Psoas muscle (tissue), 8 donors: ENCODE results near the gene TOMM6. TPM values are rescaled to one million over a fixed set of nuclear protein-coding genes. Genes with fewer than 3 reads are reported as not detected.

ENCODE experiments used
- ATAC-seq, 4 donors: fragments of 200-7000 bp; cut with Tn5 transposase; one replicate each; pipeline ENCODE4 v1.9.1; 2020; ENCODE audit warnings: moderate library complexity in 3 of 4, mild to moderate bottlenecking in 2 of 4
- DNase-seq, 2 donors: peaks; one replicate each; pipeline ENCODE4 v3.0.0-alpha.2; 2020
- H3K27ac ChIP-seq: fragments of 200-600 bp; one replicate; pipeline ENCODE4 v1.8.0; 2022
- H3K27me3 ChIP-seq, 3 donors: fragments of 200-600 bp in 1 of 3; one replicate each; pipeline versions ENCODE4 v1.6.1 to v1.8.0; 2013 to 2022; ENCODE audit warnings: low read length in 2 of 3, mild to moderate bottlenecking in 2 of 3, moderate library complexity in 1 of 3; ENCODE audit not compliant: insufficient read depth in 3 of 3
- H3K36me3 ChIP-seq, 2 donors: fragments of 200-600 bp in 1 of 2; one replicate each; pipeline versions ENCODE4 v1.6.1 to v1.8.0; 2013 to 2022; ENCODE audit warnings: low read depth in 1 of 2, mild to moderate bottlenecking in 1 of 2, moderate library complexity in 1 of 2; ENCODE audit not compliant: insufficient read depth in 1 of 2
- H3K4me1 ChIP-seq: fragments of 200-600 bp; one replicate; pipeline ENCODE4 v1.8.0; 2022
- H3K4me3 ChIP-seq: fragments of 200-600 bp; one replicate; pipeline ENCODE4 v1.8.0; 2022; ENCODE audit warnings: mild to moderate bottlenecking
- H3K9me3 ChIP-seq: fragments of 200-600 bp; one replicate; pipeline ENCODE4 v1.8.0; 2022
- CTCF ChIP-seq: fragments of 200-600 bp; IDR thresholded peaks from one replicate; pipeline ENCODE4 v1.8.0; 2022; ENCODE audit warnings: antibody characterized with exemption
- WGBS, 3 donors: extraction: QIAGEN DNeasy Blood & Tissue Kit; methylation state at CpG; one replicate each; pipeline versions ENCODE4 v1.1.6 to v1.1.7; 2013; 5-methylcytosine and 5-hydroxymethylcytosine counted together
- intact Hi-C, 2 donors: fragments of 100-400 bp; cut with DNase I; formaldehyde crosslinking; loops; one replicate each; pipeline versions ENCODE4 v1.11.0 to v1.14.2; 2022
- polyA plus RNA-seq, 3 donors: library from polyadenylated mRNA; stranded (reverse); fragments of 200-250 nt; gene quantifications; one replicate each; pipeline ENCODE4 v1.2.3, GENCODE V29; 2013
- total RNA-seq, 4 donors: library from RNA; stranded (reverse); fragmentation: NEBNext Ultra II Directional in 2 of 4; extraction: Animal tissue kit (Norgen Biotek cat#: 25700) in 2 of 4; gene quantifications; one replicate each; pipeline versions ENCODE4 v1.2.1 to v1.2.4, GENCODE V29; 2021 to 2023
- donor health status: healthy with polysubstance abuse.
- donor health status: DM: no; HTN: no; CAD: no; lungs with moderate emphysema.
- donor health status: Bipolar disorder and iron deficiency.
- donor health status: healthy.
- donor health status: DM: yes; HTN: yes; CAD: no.
- donor health status: DM: no; HTN: no; CAD: no.
- donor health status: DM: no; HTN: no; CAD: no.
- donor health status: DM: yes; HTN: yes; CAD: no.

The TOMM6 gene
- total and polyA plus RNA-seq, 7 donors, result 156 to 403 (median 181) TPM

- DNase-seq, result no peak
- H3K4me1 ChIP-seq, result no peaks in the 10 kb centered on the region
- WGBS, 3 donors, result 40 to 41% (median 41%) methylated on average over 12 of the region's 12 CpGs
- no peak for TF ChIP-seq CTCF
- ATAC-seq, result peak in 3 of 4 donors; percentile 35 to 43 (median 41)
- H3K36me3 ChIP-seq, result peaks cover 5 to 29% of the 10 kb centered on the region in 2 donors
- H3K9me3 ChIP-seq, result no peaks in the 10 kb centered on the region
- H3K4me3 ChIP-seq, result no peak overlapping the region
- no peaks in the 10 kb centered on the region for H3K27me3 ChIP-seq
- intact Hi-C loops, result no loop called here
- no peak overlapping the region for H3K27ac ChIP-seq
These were observed 20.2 kb upstream of the TOMM6 start for GRCh38 chr6:41767112-41767833.

- intact Hi-C loops, result no loop called here
- 71 to 80% (median 78%) methylated on average over 10 of the region's 10 CpGs for WGBS, 3 donors
- TF ChIP-seq CTCF, result no peak
- Histone ChIP-seq H3K36me3 (peaks cover 5 to 42% of the 10 kb centered on the region in 2 donors), H3K27ac (no peak overlapping the region), H3K9me3 (no peaks in the 10 kb centered on the region), H3K4me1 (no peaks in the 10 kb centered on the region), H3K27me3 (no peaks in the 10 kb centered on the region), H3K4me3 (no peak overlapping the region)
- no peak for DNase-seq
- no peak for ATAC-seq
These were observed 18.8 kb upstream of the TOMM6 start for GRCh38 chr6:41768545-41769308.

GRCh38 chr6:41769376-41769775, 18.1 kb upstream of the TOMM6 start:
- no peak for TF ChIP-seq CTCF
- intact Hi-C loops, result no loop called here
- H3K4me1 ChIP-seq, result no peaks in the 10 kb centered on the region
- H3K4me3 ChIP-seq, result no peak overlapping the region
- H3K27ac ChIP-seq, result no peak overlapping the region
- WGBS, 3 donors, result 94 to 95% (median 95%) methylated on average over 8 of the region's 8 CpGs
- no peaks in the 10 kb centered on the region for H3K27me3 ChIP-seq
- peaks cover 5 to 48% of the 10 kb centered on the region in 2 donors for H3K36me3 ChIP-seq
- H3K9me3 ChIP-seq, result no peaks in the 10 kb centered on the region
- no peak for DNase-seq
- ATAC-seq, result no peak

GRCh38 chr6:41770381-41771057, 17.0 kb upstream of the TOMM6 start:
- no peak for DNase-seq
- 85 to 94% (median 87%) methylated on average over 26 to 30 of the region's 30 CpGs for WGBS, 3 donors
- peaks cover 11 to 60% of the 10 kb centered on the region in 2 donors for H3K36me3 ChIP-seq
- no peaks in the 10 kb centered on the region for H3K4me1 ChIP-seq
- no peaks in the 10 kb centered on the region for H3K27me3 ChIP-seq
- H3K9me3 ChIP-seq, result no peaks in the 10 kb centered on the region
- TF ChIP-seq CTCF, result no peak
- no peak overlapping the region for H3K4me3 ChIP-seq
- intact Hi-C loops, result loop anchor here in 1 of 2 donors (10.0 kb wide), 1 partner anchor 66 kb away; no protein-coding TSS in a partner anchor
- no peak overlapping the region for H3K27ac ChIP-seq
- ATAC-seq, result no peak
